OCI-LY1 (cell line): ENCODE data around the gene RUNX1.

Experiments
- EZH2 ChIP-seq: fragments of 200-600 bp; sonication (generic), shearing (Covaris generic); IDR thresholded peaks from 2 replicates; pipeline ENCODE4 v1.8.0; 2017; ENCODE audit warnings: borderline replicate concordance, mixed run types, mild to moderate bottlenecking, antibody characterized with exemption, low read length, moderate library complexity, mixed read lengths
- TF ChIP-seq, protein P1 (sequence below): fragments of 200-600 bp; sonication (generic), shearing (Covaris generic); IDR thresholded peaks from 2 replicates; pipeline ENCODE4 v1.5.1; 2017; ENCODE audit warnings: mild to moderate bottlenecking, antibody characterized with exemption, low read length, moderate library complexity, mixed read lengths

DNA sequence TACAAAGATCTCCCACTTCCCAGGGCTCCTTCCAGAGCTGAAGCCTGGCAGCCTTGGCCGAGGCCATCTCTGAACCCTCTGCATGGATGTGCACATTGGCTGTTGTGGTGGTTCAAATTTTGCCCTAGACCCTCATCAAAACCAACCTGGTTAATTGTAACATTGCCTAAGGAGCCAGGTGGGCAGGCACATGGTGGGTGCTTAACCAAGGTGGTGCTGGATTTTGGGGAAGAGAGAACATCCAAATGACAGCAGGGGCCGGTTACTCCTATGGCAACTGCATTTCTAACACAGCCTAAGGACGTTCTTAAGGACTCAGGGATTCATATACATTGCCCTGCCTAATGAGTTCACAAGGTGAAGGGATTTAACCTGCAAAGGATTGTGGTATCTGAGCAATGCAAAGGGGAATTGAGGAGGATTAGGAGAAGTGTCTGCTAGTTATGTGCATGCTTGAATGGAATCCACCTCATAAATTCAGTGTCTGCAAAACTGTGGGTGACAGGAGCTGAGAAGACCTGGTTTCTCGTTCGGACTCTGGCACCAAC is 10.3 kb downstream of the RUNX1 start:
- TF ChIP-seq, protein P1, sequence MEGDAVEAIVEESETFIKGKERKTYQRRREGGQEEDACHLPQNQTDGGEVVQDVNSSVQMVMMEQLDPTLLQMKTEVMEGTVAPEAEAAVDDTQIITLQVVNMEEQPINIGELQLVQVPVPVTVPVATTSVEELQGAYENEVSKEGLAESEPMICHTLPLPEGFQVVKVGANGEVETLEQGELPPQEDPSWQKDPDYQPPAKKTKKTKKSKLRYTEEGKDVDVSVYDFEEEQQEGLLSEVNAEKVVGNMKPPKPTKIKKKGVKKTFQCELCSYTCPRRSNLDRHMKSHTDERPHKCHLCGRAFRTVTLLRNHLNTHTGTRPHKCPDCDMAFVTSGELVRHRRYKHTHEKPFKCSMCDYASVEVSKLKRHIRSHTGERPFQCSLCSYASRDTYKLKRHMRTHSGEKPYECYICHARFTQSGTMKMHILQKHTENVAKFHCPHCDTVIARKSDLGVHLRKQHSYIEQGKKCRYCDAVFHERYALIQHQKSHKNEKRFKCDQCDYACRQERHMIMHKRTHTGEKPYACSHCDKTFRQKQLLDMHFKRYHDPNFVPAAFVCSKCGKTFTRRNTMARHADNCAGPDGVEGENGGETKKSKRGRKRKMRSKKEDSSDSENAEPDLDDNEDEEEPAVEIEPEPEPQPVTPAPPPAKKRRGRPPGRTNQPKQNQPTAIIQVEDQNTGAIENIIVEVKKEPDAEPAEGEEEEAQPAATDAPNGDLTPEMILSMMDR, result no peak
- TF ChIP-seq EZH2, result no peak
